HG03025 (cell line): ENCODE results near the gene GGA1.
"Not testable (repeated sequence)": the region's sequence is repeated elsewhere in the genome, so short reads cannot be mapped to it uniquely, and the experiment has no call there.

Source experiments
- ATAC-seq: cut with Tn5 transposase; IDR thresholded peaks from one replicate; pipeline ENCODE4 v1.9.1; 2021; ENCODE audit warnings: mild to moderate bottlenecking, moderate library complexity; ENCODE audit not compliant: unreplicated experiment, low FRiP score

Gene GGA1

DNA sequence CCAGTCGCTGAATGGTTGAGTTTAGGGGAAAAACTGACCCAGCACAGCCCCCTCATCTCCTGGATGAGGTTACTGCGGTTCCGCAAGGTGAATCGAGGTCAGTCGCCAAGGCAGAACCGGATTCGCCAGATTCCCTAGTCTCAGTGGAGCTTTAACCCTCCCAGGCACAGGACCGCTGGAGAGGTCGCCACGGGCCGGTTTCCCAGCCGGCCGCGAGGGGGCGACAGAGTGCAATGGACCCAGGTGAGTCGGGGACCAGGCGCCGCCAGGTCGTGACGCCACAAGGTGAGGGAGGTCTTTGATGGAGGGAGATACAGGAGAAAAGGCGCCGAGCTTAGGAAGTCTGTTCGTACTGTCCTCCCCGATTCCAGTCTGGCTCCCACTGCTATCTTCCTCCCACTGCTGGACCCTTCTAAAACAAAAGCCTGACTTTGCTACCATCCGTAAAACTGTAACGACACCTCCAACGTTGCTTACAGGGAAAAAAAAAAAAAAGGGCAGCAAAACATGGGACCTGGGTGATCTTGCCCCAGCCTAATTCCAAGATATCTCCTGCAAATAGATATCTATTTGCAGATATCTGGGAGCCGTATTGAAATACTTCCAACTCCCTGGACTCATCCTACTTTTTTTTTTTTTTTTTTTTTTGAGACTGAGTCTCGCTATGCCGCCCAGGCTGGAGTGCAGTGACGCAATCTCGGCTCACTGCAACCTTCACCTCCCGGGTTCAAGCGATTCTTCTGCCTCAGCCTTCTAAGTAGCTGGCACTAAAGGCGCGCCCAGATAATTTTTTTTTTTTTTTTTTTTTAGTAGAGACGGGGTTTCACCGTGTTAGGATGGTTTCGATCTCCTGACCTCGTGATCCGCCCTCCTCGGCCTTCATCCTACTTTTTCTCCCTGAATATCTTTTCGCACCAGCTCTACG is 1.4 kb upstream of the GGA1 start:
- ATAC-seq, result no peak

DNA sequence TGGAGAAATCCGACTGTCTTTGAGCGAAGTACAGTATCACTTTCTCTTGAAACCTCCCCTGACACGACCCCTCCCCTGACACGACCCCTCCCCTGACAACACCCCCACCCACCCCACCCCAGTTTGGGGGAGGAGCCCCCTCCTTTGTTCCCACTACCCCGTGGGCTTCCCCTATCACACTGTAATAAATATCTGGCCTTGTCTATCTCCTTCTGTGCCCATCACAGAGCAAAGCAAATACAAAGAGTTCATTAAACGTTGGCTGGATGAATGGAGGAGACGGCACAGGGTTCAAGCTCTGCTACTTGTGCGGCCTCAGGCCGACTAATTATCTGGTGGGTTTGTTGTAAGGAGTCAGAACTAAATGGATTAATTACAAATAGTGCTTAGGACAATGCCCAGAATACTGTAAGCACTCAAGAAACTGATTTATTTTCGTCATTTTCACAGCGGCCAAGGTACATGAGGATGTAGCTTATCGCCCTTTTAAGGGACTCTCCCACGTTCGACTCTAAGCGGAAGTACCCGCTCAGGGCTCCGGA is 628 bp upstream of the GGA1 start:
- ATAC-seq, result no peak

DNA sequence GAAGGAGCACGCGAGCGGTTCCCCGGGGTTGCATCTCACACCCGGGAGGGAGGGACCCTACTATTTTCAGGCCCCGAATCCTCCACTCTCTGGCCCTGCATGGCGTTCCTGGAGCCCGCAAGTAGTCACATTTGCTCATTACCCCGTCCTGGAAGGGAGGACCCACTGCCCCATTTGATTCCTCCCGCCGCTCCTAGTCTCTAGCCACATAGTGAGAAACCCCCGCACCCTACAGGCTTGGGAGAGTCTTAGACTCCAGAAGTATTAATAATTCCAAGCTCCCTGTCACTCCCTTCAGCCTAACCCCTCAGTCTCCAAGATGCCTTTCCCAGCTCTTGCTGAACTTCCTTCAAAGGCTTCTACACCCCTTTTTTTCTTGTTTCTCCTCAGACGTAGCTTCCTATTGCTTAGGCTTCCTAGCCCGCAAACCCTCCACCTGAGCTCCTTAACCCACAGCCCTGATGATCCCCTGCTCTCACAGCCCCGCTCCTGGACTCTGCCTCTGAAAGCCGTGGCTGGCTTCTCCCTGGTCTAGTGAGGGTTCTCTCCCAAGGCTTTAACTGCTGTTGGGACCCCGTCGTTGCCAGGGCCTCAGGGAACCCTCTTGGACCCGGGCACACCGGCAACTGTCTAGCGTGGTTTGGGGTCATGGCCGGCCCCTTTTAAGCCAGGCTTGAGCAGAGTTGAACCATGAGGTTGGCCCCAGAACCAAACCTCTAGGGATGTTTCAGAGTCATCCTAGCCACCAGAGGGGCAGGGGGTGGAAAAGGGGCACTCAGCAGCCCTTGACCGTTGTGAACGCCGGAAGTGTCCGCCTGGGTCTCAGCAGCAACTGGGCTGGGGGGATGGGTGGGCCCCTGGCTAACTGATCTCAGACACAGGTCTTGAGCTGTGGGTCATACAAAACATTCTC is 862 bp downstream of the GGA1 start:
- no peak for ATAC-seq

DNA sequence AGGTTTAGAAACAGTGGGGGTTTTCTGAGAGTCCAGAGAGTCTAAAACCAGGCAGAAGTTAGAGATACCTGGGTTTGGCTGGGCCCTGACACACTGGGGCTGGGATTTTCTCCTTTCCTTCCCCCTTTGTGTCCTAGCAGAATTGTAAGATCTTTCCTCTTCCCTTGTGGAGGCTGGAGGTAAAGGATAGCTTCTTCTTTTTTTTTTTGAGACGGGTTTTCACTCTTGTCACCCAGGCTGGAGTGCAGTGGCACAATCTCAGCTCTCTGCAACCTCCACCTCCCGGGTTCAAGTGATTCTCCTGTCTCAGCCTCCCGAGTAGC is 1.5 kb downstream of the GGA1 start:
- not testable (repeated sequence) for ATAC-seq

DNA sequence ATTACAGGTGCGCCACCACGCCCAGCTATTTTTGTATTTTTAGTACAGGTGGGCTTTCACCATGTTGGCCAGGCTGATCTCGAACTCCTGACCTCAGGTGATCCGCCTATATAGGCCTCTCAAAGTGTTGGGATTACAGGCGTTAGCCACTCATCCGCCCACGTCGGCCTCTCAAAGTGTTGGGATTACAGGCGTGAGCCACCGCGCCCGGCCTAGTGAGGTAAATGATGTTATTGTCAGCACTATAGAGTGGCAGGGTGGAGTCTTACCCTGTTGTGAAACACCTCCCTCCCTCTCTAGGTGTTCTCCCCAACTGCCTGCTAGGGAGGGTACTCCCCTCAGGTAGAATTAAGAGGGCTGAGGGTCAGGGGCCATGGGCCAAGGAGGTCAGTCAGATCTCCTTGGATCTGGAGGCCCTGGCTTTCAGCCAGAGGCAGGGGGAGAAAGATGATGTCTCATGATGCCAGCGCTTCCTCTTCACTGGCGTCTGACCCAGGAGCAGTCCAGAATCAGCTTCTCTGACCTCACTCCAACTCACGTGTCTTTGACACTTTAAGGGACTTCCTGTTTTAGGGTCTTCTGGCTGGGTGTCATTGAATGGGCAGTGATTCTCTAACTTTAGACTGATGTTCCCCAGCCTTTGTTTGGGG is 2.0 kb downstream of the GGA1 start:
- no peak for ATAC-seq

DNA sequence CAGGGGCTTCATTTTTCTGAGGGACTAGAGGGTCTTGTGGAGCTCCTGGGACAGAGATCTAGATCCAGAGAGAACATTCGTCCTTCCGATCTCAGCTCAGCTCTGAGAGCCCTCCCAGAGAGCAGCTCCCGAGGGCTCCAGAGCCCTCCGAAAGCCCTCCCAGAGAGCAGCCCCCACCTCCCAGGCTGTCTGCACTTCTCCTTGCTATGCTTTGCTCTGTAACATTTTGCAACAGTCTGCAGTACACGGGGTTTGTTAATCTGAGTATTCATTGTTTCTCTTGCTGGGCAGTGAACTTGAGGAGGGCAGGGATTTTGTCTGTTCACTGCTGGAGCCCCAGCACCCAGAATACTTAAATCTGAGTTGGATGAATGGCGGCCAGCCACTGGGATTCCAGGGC is 2.6 kb downstream of the GGA1 start:
- no peak for ATAC-seq

DNA sequence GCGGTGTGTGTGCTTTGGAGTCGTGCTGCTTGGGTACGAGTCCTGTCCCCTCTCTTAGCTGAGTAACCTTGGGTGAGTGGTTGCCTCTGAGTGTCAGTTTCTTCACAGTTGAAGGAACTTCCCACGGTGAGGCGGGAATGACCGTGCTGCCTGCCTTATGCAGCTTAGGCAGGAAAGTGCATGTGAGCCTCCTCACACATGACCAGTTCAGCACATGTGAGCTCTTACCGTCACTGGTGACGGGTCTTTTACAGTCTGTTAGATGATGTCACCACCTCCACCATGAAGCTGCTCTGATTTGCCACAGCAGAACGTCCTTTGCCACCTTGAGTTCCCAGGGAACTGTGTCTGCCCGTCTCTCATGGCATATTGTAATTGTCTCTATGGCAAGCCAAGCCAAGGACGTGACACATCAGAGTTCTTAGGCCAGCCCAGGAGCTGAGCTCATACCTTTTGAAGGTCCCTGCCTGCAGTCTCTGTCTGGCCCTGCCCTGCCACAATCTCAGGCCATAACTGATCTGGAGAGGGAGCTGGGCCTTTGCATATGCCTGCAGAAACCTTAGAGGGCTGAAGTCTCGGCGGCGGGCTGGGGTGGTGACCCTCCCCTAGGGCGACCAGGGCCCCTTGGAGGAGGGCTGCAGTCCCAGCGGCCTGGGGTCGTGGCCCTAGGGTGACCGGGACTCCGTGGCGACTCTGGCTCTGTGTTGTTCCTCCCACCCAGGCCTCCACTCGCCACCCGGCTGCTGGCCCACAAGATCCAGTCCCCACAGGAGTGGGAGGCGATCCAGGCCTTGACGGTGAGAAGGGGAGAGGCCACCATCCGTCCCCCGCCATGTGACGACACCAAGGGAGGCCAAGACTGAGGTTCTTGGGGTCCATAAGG is 7.8 kb downstream of the GGA1 start:
- ATAC-seq, result no peak

DNA sequence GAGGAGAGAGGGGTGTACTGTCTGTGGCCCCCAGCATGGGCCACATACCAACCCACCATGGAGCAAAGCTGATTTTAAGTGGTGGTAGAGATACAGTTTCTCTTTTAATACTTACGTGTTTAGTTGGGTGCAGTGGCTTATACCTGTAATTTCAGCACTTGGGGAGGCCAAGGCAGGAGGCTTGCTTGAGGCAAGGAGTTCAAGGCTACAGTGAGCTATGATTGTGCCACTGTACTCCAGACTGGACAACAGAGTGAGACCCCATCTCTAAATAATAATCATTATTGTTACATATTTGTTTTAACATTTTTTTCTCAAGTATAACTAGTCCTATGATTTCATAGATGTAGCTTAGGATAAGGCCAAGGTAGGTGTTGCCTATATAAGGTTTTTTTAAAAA is 8.8 kb downstream of the GGA1 start:
- ATAC-seq, result no peak

DNA sequence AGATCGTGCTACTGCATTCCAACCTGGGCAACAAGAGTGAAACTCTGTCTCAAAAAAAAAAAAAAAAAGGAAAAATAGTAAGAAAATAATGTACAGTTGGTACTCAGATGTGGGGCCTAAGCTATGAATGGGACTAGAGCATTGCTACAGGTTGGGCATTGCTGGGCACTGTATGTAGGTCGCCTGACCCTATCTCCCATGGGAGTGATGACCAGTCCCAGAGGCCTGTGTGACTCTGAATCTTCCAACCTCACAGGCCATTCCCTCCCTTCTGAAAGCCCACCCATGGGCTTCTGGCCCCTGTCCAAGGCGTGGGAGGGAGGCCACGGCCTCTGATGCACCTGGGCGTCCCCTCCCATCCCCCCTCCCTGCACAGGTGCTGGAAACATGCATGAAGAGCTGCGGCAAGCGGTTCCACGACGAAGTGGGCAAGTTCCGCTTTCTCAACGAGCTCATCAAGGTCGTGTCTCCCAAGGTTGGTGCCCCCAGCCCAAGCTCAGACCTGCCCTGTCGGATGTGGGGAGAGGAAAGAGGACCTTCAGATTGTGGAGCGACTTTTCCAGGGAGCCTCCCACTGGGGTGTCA is 9.5 kb downstream of the GGA1 start:
- ATAC-seq, result no peak

DNA sequence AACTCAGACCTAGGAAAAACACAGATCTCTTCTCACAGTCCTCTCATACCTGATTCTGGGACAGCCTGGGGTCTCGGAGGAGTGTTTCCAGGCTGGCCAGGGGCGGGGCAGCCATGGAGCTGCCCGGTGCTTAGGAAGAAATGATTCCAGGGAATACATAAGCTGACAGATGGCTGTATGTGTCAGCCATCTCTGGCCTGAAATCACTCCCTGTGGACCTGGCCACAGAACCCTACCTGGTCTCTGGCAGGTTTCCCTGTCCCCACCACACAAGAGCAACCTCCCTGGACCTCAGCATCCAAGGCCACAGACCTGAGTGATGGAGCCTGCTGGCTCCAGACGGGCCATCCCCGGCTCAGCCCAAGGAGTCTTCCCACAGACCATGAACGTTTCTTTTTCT is 10.0 kb downstream of the GGA1 start:
- no peak for ATAC-seq

DNA sequence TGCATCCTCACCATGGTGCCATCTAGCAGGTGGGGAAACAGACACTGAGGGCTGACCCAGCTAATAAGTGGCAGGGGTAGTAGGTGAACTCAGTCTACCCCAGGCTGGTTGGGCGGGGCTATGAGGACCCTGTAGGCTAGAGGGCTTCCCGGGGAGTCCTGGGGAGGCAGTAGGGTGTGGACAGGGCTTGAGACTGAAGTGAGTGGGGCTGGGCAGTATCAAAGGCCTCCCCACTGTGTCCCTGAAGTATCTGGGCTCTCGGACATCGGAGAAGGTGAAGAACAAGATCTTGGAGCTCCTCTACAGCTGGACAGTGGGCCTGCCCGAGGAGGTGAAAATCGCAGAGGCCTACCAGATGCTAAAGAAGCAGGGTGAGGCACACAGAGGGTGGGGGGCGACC is 11.4 kb downstream of the GGA1 start:
- ATAC-seq, result no peak

DNA sequence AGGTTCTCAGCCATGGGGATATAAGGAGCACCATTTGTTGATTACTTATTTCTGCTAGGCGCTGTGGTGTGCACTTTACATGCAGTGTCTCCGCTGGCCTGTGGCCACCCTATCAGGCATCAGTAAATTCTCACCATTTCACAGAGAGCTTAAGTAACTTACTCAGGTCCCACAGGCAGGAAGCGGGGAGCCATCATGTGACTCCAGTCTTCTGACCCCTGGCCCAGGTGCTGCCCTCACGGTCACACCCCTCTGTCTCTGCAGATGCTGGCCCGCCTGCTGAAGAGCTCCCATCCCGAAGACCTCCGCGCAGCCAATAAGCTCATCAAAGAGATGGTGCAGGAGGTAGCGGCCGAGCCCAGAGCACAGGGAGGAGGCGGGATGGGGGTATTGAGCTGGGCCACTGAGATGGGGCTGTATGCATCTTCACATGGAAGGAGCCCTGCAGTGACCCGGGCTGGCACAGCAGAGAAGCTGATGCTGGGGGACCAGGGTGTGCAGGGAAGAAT is 12.8 kb downstream of the GGA1 start:
- no peak for ATAC-seq

DNA sequence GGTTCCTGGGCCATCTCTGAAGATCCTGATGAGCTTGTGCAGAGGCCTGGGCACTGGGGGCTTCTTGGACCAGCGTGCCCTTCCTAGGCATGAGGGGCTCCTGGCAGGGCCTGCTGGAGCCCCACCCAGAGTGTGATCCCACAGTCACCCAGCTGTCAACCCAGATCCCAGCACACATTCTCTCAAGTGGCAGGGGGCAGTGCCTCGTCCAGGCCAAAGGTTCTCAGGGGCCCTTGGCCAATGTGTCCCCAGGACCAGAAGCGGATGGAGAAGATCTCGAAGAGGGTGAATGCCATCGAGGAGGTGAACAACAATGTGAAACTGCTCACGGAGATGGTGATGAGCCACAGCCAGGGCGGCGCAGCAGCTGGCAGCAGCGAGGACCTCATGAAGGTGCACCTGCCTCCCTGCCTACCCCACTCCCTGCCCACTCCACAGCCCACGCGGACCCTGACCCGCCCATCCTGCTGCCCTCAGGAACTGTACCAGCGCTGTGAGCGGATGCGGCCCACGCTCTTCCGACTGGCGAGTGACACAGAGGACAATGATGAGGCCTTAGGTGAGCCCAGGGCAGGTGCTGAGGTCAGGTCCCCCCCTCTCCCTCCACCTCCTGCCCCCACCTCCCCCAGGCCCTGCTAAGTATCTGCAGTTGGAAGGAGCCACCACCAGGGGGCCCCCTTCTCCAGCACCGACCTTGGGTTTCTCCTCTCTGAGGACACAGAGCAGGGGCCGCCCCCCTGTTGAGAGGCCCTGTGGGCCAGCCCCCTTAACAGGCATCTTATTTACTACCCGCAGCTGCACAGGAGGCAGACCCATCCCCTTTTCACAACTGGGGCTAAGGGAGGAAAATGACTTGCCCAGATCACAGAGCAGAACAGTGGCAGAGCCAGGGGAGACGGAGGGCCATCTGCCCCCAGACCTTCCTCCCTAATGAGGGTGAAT is 14.7 kb downstream of the GGA1 start:
- ATAC-seq, result no peak

DNA sequence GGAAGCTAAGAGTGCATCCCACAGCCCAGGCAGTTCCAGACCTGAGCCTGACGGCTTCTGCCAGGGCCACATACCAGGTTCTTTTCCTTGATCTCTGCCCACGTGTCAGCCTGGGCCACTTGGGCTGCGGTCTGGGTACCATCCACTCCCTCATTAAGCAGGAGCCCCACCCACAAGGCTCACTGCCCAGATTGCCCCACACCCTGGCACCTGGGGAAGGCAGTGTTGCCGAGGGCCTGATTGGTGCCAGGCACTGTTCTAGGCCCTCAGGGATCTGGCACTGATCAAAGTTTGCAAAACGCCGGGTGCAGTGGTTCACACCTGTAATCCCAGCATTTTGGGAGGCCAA is 15.4 kb downstream of the GGA1 start:
- no peak for ATAC-seq

DNA sequence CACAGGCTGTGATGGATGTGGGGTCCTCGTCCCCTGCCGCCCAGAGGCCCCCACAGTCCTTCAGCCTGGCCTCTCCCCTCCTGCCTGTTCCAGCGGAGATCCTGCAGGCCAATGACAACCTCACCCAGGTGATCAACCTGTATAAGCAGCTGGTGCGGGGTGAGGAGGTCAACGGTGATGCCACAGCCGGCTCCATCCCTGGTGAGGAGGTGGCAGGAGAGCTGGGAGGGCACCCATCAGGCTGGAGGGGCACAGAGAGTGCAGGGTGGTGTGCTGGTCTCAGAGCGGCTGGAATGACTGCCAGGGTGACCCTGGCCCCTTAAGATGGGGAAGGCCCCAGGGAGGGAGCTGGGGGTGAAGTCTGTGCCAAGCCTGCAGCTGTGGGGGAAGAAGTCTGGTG is 16.2 kb downstream of the GGA1 start:
- ATAC-seq, result no peak

DNA sequence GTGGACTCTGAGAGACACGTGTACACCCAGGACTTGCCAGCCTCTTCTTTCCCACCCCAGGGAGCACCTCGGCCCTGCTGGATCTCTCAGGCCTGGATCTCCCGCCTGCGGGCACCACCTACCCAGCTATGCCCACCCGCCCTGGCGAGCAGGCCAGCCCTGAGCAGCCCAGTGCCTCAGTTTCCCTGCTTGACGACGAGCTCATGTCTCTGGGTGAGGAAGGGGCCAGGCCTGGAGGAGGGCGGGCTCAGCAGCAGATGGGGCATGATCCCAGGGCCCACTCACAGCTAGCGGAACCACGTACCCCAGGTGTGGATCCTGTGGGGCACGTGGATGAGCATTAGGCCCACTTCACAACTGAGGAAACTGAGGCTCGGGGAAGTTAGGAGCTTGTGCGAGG is 17.1 kb downstream of the GGA1 start:
- ATAC-seq, result no peak

DNA sequence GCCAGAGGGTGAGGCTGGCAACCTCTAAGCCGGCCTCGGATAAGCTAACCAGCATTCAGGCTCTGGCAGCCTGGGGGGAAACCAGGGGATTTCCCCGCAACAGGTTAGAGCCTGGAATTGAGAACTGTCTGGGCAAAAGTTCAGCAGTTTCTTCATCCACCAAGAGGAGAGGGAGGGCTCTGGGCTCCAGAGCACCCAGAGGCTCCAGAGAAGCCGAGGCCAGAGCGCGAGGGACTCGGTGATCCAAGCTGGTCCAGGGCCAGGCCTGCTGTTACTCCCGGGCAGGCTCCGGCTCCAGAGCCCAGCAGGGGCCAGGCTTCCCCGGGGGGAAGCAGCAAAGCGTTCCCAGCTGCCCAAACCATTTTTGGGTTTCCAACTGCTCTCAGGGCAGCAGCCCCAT is 17.5 kb downstream of the GGA1 start:
- no peak for ATAC-seq

DNA sequence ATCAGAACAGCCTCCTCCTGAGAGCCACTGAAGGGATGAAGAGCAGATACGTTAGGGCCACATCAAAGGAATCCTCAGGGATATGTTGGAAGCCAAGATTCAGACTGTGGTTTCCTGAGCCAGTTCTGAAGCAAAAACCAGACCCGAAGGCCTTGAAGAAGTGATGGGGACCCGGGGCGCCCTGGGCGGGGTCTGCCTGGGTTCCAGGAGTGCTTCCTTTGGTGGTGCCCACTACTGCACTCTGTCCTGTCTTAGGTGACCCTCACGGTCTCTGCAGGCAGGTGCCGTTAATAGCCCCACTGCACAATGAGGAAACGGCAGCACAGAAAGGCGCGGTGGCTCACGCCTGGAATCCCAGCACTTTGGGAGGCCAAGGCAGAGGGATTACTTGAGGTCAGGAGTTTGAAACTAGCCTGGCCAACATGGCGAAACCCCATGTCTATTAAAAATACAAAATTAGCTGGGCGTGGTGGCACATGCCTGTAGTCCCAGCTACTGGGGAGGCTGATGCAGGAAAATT is 18.0 kb downstream of the GGA1 start:
- no peak for ATAC-seq
